ENCODE results near the gene SPATA31C2.
"Not testable (repeated sequence)": the region's sequence is repeated elsewhere in the genome, so short reads cannot be mapped to it uniquely, and the experiment has no call there.

SPATA31C2 gene

GRCh38 chr9:88123413-88123812, 14.9 kb downstream of the SPATA31C2 start:
- not testable (repeated sequence) for DNase-seq

- DNase-seq = not testable (repeated sequence)
Observed at GRCh38 chr9:88118121-88118520, 20.2 kb downstream of the SPATA31C2 start.

GRCh38 chr9:88114968-88115612, 23.2 kb downstream of the SPATA31C2 start:
- DNase-seq = not testable (repeated sequence)

GRCh38 chr9:88114283-88114967, 23.9 kb downstream of the SPATA31C2 start:
- DNase-seq = not testable (repeated sequence)

- DNase-seq = not testable (repeated sequence)
Observed at GRCh38 chr9:88113156-88114130, 24.8 kb downstream of the SPATA31C2 start.

GRCh38 chr9:88110026-88110425, 28.2 kb downstream of the SPATA31C2 start:
- DNase-seq = no peak

GRCh38 chr9:88108779-88109178, 29.5 kb downstream of the SPATA31C2 start:
- DNase-seq = no peak

- no peak for DNase-seq
Observed at GRCh38 chr9:88106492-88106891, 31.8 kb downstream of the SPATA31C2 start.

GRCh38 chr9:88092797-88093331, 45.4 kb downstream of the SPATA31C2 start:
- no peak for DNase-seq

- no peak for DNase-seq
Observed at GRCh38 chr9:88090151-88090581, 48.1 kb downstream of the SPATA31C2 start.

- no peak for DNase-seq
Observed at GRCh38 chr9:88087906-88088305, 50.4 kb downstream of the SPATA31C2 start.

- DNase-seq = no peak
Observed at GRCh38 chr9:88085476-88085875, 52.8 kb downstream of the SPATA31C2 start.

GRCh38 chr9:88084357-88085183, 53.7 kb downstream of the SPATA31C2 start:
- no peak for DNase-seq

Measured in activated CD4-positive, alpha-beta T cell treated with anti-CD3 and anti-CD28 coated beads for 4 hours (primary cell).